PC-3 (cell line): ENCODE results near the gene SLC9A8. TPM values are rescaled to one million over a fixed set of nuclear protein-coding genes. Genes with fewer than 3 reads are reported as not detected.
A peak's percentile ranks its signal among the peaks of the same experiment; 100 is the strongest.

Experiments
- ATAC-seq: fragments of 200-7000 bp; cut with Tn5 transposase; 2 replicates; pipeline ENCODE4 v1.9.1; 2020; ENCODE audit warnings: mild to moderate bottlenecking, moderate library complexity
- BruUV-seq: library from RNA; stranded (reverse); fragments of 400-500 nt; replicated peaks from 2 replicates; lab custom pipeline; 2021; lab: Mats Ljungman, UMichigan
- CTCF ChIA-PET: fragments of 300-600 bp; sonication (Branson Sonifier 250); formaldehyde crosslinking; loops from one replicate; lab custom pipeline; 2022; ENCODE audit warnings: antibody characterized with exemption; lab: Charles Lee
- POLR2A ChIA-PET: fragments of 300-600 bp; sonication (Branson Sonifier 250); formaldehyde crosslinking; loops from one replicate; lab custom pipeline; 2022; ENCODE audit warnings: antibody characterized with exemption; ENCODE audit not compliant: unreplicated experiment; lab: Charles Lee
- DNase-seq: peaks from one replicate; pipeline ENCODE4 v3.0.0-alpha.2; 2015
- H2AFZ ChIP-seq: fragments of 300-600 bp; sonication (generic); 2 replicates; pipeline ENCODE4 v1.6.0; 2016; ENCODE audit warnings: antibody characterized with exemption, low read length
- H3F3A ChIP-seq: fragments of 300-600 bp; sonication (generic); one replicate; pipeline ENCODE4 v1.6.0; 2017; ENCODE audit warnings: antibody characterized with exemption, low read length, control low read depth, mild to moderate bottlenecking; ENCODE audit not compliant: unreplicated experiment
- H3K27ac ChIP-seq: fragments of 300-600 bp; sonication (generic); 2 replicates; pipeline ENCODE4 v1.5.1; 2016; ENCODE audit warnings: mild to moderate bottlenecking, low read length
- H3K27me3 ChIP-seq: fragments of 300-600 bp; sonication (generic); 2 replicates; pipeline ENCODE4 v1.6.1; 2016; ENCODE audit warnings: low read length, mixed read lengths
- H3K36me3 ChIP-seq: fragments of 300-600 bp; sonication (generic); 2 replicates; pipeline ENCODE4 v1.6.1; 2016; ENCODE audit warnings: low read depth, mixed run types, low read length, mixed read lengths
- H3K4me1 ChIP-seq: fragments of 300-600 bp; sonication (generic); 2 replicates; pipeline ENCODE4 v1.5.1; 2016; ENCODE audit warnings: low read length; ENCODE audit not compliant: insufficient read depth
- H3K4me2 ChIP-seq: fragments of 300-600 bp; sonication (generic); 2 replicates; pipeline ENCODE4 v1.6.0; 2016; ENCODE audit warnings: low read length
- H3K4me3 ChIP-seq: fragments of 300-600 bp; sonication (generic); 2 replicates; pipeline ENCODE4 v1.5.1; 2016; ENCODE audit warnings: mild to moderate bottlenecking, low read length, mixed read lengths
- H3K79me2 ChIP-seq: fragments of 300-600 bp; sonication (generic); 2 replicates; pipeline ENCODE4 v1.6.1; 2017; ENCODE audit warnings: low read length, mixed read lengths
- H3K9ac ChIP-seq: fragments of 300-600 bp; sonication (generic); 2 replicates; pipeline ENCODE4 v1.6.0; 2016; ENCODE audit warnings: mild to moderate bottlenecking, low read length
- H3K9me2 ChIP-seq: fragments of 300-600 bp; sonication (generic); replicated peaks from 2 replicates; pipeline ENCODE4 v1.6.1; 2016; ENCODE audit warnings: mixed run types, low read length, mixed read lengths
- H3K9me3 ChIP-seq: fragments of 300-600 bp; sonication (generic); 2 replicates; pipeline ENCODE4 v1.6.1; 2016; ENCODE audit warnings: low read length, mixed read lengths
- H4K20me1 ChIP-seq: fragments of 300-600 bp; sonication (generic); 2 replicates; pipeline ENCODE4 v1.6.1; 2016; ENCODE audit warnings: low read length, mixed read lengths
- CTCF ChIP-seq: fragments of 300-600 bp; sonication (generic); conservative IDR thresholded peaks from 2 replicates; pipeline ENCODE4 v1.5.1; 2017; ENCODE audit warnings: antibody characterized with exemption, low read depth, mild to moderate bottlenecking, low read length
- EZH2 ChIP-seq: fragments of 300-600 bp; sonication (generic); IDR thresholded peaks from one replicate; pipeline ENCODE4 v1.6.1; 2017; ENCODE audit warnings: antibody characterized with exemption, mild to moderate bottlenecking, low read length; ENCODE audit not compliant: unreplicated experiment
- EZH2phosphoT487 ChIP-seq: fragments of 300-600 bp; sonication (generic); IDR thresholded peaks from 2 replicates; pipeline ENCODE4 v1.6.1; 2018; ENCODE audit warnings: mild to moderate bottlenecking, antibody characterized with exemption, low read length, borderline replicate concordance
- intact Hi-C: fragments of 100-400 bp; cut with micrococcal nuclease; formaldehyde crosslinking; loops from 2 replicates; pipeline ENCODE4 v1.9.0; 2023
- total RNA-seq: library from RNA; depleted of rRNA; stranded (reverse); fragments of >200 nt; gene quantifications from 2 replicates; pipeline ENCODE4 v1.2.3, GENCODE V29; 2014

SLC9A8 gene
- total RNA-seq, 1 experiment from 2014 or later = 13.1 TPM

GRCh38 chr20:49880177-49880576, 67.5 kb downstream of the SLC9A8 start:
- Histone ChIP-seq H2AFZ (no peak overlapping the region), H3K27me3 (no peaks in the 10 kb centered on the region), H3K79me2 (no peaks in the 10 kb centered on the region), H3K9me2 (no peaks in the 10 kb centered on the region), H4K20me1 (no peaks in the 10 kb centered on the region), H3K4me3 (no peak overlapping the region), H3F3A (no peaks in the 10 kb centered on the region), H3K4me1 (peaks cover 6% of the 10 kb centered on the region; the same call in 1 of the 2 replicates), H3K4me2 (no peak overlapping the region), H3K27ac (no peak overlapping the region), H3K9me3 (no peaks in the 10 kb centered on the region), H3K36me3 (0 out of 2 replicates have a peak, but pooled peaks cover 4% of the 10 kb centered on the region), H3K9ac (no peak overlapping the region)
- CTCF ChIA-PET = interaction anchor here (0.9 kb wide), 1 partner anchor 338 kb away, joined by 3 read pairs; no protein-coding TSS in a partner anchor
- no peak for DNase-seq
- intact Hi-C loops = no loop called here
- BruUV-seq = no TSS peak
- POLR2A ChIA-PET = no interaction called here
- TF ChIP-seq EZH2 (no peak), EZH2phosphoT487 (no peak)
- peak; percentile 37; the same call in 1 of the 2 replicates for ATAC-seq

GRCh38 chr20:49880724-49881445, 68.3 kb downstream of the SLC9A8 start:
- no peaks in the 10 kb centered on the region for H3F3A ChIP-seq
- no peak for DNase-seq
- no peak for TF ChIP-seq EZH2phosphoT487
- no peak for TF ChIP-seq CTCF
- TF ChIP-seq EZH2 = no peak
- no peak overlapping the region for H3K4me3 ChIP-seq
- POLR2A ChIA-PET = no interaction called here
- intact Hi-C loops = no loop called here
- no peaks in the 10 kb centered on the region for H3K9me2 ChIP-seq
- no peak overlapping the region for H3K4me2 ChIP-seq
- no peak overlapping the region for H3K9ac ChIP-seq
- H3K36me3 ChIP-seq = 0 out of 2 replicates have a peak, but pooled peaks cover 4% of the 10 kb centered on the region
- ATAC-seq = no peak
- no peak overlapping the region for H2AFZ ChIP-seq
- H3K4me1 ChIP-seq = peaks cover 6% of the 10 kb centered on the region; the same call in 1 of the 2 replicates
- no peak overlapping the region for H3K27ac ChIP-seq
- no peaks in the 10 kb centered on the region for H3K79me2 ChIP-seq
- H3K27me3 ChIP-seq = no peaks in the 10 kb centered on the region
- H4K20me1 ChIP-seq = no peaks in the 10 kb centered on the region
- no peaks in the 10 kb centered on the region for H3K9me3 ChIP-seq
- CTCF ChIA-PET = interaction anchor here (0.9 kb wide), 1 partner anchor 339 kb away, joined by 3 read pairs; no protein-coding TSS in a partner anchor
- BruUV-seq = no TSS peak

GRCh38 chr20:49882171-49882970, 69.7 kb downstream of the SLC9A8 start:
- H3K79me2 ChIP-seq = no peaks in the 10 kb centered on the region
- ChIA-PET CTCF (no interaction called here), POLR2A (no interaction called here)
- no peak for DNase-seq
- H4K20me1 ChIP-seq = no peaks in the 10 kb centered on the region
- BruUV-seq = no TSS peak
- no peak overlapping the region for H3K27ac ChIP-seq
- H3K4me3 ChIP-seq = no peak overlapping the region
- 0 out of 2 replicates have a peak, but pooled peaks cover 4% of the 10 kb centered on the region for H3K36me3 ChIP-seq
- no peaks in the 10 kb centered on the region for H3K9me2 ChIP-seq
- peaks cover 4% of the 10 kb centered on the region; the same call in 1 of the 2 replicates for H3K4me1 ChIP-seq
- H2AFZ ChIP-seq = no peak overlapping the region
- no peak for TF ChIP-seq CTCF
- TF ChIP-seq EZH2 = no peak
- no peak for TF ChIP-seq EZH2phosphoT487
- no peak overlapping the region for H3K4me2 ChIP-seq
- no peaks in the 10 kb centered on the region for H3F3A ChIP-seq
- intact Hi-C loops = no loop called here
- no peak overlapping the region for H3K9ac ChIP-seq
- no peak for ATAC-seq
- no peaks in the 10 kb centered on the region for H3K27me3 ChIP-seq
- no peaks in the 10 kb centered on the region for H3K9me3 ChIP-seq
